AG04449 (cell line): ENCODE measurements around the gene FAT4.

Experiments used
- CTCF ChIA-PET: fragments of 350-600 bp; formaldehyde crosslinking; extraction: SDS; loops from one replicate; lab custom pipeline; 2021; ENCODE audit warnings: antibody characterized with exemption; lab: Yijun Ruan, JAX
- POLR2A ChIA-PET: fragments of 400-600, 350-600 bp; formaldehyde crosslinking; extraction: SDS; loops from one replicate; lab custom pipeline; 2020; ENCODE audit warnings: antibody characterized with exemption, inconsistent platforms; lab: Yijun Ruan, JAX
- DNase-seq: peaks from one replicate; pipeline ENCODE4 v3.0.0-alpha.2; 2010; ENCODE audit warnings: low read depth, low spot score
- H3K4me3 ChIP-seq: 2 replicates; pipeline ENCODE4 v1.5.1; 2011; ENCODE audit warnings: low read depth, mild to moderate bottlenecking, control low read depth, low read length
- TF ChIP-seq, protein P1 (sequence below): IDR thresholded peaks from one replicate; pipeline ENCODE4 v1.5.1; 2011; ENCODE audit warnings: mild to moderate bottlenecking, moderate library complexity, low read length, control low read depth, inconsistent platforms; ENCODE audit not compliant: insufficient read depth; ENCODE audit errors: missing control alignments

Gene FAT4

DNA sequence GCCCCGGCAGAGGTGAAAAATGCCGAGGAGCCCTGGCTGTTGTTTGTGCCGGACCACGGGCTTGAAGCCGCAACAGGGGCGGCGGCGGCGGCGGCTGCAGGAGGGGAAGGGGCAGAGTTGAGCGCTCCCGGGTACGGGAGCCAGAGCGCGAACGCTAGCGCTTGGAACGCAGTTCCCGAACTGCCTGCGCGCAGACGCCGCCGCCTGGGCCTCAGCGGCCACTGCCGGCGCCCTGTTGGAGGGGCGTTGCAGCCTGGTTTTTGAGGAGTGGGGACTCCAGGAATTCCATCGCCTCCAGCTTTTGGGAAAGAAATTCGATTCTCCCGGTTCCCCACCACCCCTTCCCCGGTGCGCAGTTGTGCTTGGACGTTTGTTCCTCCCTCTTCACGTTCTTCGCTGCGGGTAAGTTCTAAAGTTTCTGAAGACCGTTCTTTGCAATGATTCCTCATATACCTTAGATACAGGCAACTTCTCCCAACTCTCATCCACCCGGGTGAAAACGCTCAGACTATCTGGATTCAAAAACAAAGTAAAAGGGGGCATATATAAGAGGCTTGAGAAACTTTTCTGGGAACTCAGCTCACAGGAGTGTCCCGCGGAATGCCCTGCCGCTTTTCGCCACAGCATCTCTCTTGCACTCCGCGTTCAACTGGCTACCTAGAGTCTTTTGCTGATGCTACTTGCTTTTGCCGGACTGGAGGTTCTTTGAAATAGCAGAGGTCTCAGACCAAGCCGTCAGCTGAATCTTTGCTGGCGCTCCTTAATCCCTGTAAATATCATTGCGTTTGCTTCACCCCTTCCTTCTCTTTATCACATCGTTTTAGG, 1.0 kb downstream of the FAT4 start:
- CTCF ChIA-PET, result interaction anchor here (0.6 to 2.6 kb wide), 8 partner anchors 8 to 1275 kb away, joined by 3 to 14 read pairs (median 3); no protein-coding TSS in a partner anchor
- H3K4me3 ChIP-seq, result peak overlapping the region; percentile 90
- no peak for DNase-seq
- TF ChIP-seq, protein P1, sequence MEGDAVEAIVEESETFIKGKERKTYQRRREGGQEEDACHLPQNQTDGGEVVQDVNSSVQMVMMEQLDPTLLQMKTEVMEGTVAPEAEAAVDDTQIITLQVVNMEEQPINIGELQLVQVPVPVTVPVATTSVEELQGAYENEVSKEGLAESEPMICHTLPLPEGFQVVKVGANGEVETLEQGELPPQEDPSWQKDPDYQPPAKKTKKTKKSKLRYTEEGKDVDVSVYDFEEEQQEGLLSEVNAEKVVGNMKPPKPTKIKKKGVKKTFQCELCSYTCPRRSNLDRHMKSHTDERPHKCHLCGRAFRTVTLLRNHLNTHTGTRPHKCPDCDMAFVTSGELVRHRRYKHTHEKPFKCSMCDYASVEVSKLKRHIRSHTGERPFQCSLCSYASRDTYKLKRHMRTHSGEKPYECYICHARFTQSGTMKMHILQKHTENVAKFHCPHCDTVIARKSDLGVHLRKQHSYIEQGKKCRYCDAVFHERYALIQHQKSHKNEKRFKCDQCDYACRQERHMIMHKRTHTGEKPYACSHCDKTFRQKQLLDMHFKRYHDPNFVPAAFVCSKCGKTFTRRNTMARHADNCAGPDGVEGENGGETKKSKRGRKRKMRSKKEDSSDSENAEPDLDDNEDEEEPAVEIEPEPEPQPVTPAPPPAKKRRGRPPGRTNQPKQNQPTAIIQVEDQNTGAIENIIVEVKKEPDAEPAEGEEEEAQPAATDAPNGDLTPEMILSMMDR, result peak; percentile 36
- POLR2A ChIA-PET, result interaction anchor here (1.2 to 1.3 kb wide), 2 partner anchors 74 to 576 kb away, joined by 3 to 4 read pairs; no protein-coding TSS in a partner anchor

DNA sequence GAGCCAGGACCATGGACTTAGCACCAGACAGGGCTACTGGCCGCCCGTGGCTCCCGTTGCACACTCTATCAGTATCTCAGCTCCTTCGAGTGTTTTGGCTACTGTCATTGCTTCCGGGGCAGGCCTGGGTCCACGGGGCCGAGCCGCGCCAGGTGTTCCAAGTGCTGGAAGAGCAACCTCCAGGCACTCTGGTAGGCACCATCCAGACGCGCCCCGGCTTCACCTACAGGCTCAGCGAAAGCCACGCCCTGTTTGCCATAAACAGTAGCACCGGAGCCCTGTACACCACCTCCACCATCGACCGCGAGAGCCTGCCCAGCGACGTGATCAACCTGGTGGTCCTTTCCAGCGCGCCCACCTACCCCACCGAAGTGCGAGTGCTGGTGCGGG, 1.6 kb downstream of the FAT4 start:
- TF ChIP-seq, protein P1, result no peak
- no peak for DNase-seq
- CTCF ChIA-PET, result interaction anchor here (0.6 to 3.0 kb wide), 7 partner anchors 30 to 424 kb away, joined by 3 to 14 read pairs (median 3); no protein-coding TSS in a partner anchor
- POLR2A ChIA-PET, result no interaction called here
- peak overlapping the region; percentile 90 for H3K4me3 ChIP-seq

DNA sequence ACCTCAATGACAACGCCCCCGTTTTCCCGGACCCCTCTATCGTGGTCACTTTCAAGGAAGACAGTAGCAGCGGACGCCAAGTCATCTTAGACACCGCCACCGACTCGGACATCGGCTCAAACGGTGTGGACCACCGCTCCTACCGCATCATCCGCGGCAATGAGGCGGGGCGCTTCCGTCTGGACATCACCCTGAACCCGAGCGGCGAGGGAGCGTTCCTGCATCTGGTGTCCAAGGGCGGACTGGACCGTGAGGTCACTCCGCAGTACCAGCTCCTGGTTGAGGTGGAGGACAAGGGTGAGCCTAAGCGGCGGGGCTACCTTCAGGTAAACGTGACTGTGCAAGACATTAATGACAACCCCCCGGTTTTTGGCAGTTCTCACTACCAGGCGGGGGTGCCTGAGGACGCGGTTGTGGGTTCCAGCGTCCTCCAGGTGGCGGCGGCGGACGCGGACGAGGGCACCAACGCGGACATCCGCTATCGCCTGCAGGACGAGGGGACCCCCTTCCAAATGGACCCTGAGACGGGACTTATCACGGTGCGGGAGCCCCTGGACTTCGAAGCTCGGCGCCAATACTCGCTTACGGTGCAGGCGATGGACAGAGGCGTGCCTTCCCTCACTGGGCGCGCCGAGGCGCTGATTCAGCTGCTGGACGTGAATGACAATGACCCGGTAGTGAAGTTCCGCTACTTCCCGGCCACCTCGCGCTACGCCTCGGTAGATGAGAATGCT, 2.2 kb downstream of the FAT4 start:
- ChIA-PET CTCF (interaction anchor here (0.6 to 3.0 kb wide), 14 partner anchors 29 to 624 kb away, joined by 3 to 14 read pairs (median 3); no protein-coding TSS in a partner anchor), POLR2A (no interaction called here)
- DNase-seq, result no peak
- TF ChIP-seq, protein P1, result peak; percentile 56
- peak overlapping the region; percentile 90 for H3K4me3 ChIP-seq

DNA sequence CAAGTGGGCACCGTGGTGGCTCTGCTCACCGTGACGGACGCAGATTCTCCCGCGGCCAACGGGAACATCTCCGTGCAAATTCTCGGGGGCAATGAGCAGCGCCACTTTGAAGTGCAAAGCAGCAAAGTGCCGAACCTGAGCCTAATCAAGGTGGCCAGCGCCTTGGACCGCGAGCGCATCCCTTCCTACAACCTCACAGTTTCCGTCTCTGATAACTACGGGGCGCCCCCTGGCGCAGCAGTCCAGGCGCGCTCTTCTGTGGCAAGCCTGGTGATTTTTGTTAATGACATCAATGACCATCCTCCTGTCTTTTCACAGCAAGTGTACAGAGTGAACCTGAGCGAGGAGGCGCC, 2.7 kb downstream of the FAT4 start:
- H3K4me3 ChIP-seq, result peak overlapping the region; percentile 90
- CTCF ChIA-PET, result interaction anchor here (0.6 to 3.0 kb wide), 15 partner anchors 23 to 623 kb away, joined by 3 to 14 read pairs (median 3); no protein-coding TSS in a partner anchor
- POLR2A ChIA-PET, result no interaction called here
- TF ChIP-seq, protein P1, result peak; percentile 69
- DNase-seq, result no peak

DNA sequence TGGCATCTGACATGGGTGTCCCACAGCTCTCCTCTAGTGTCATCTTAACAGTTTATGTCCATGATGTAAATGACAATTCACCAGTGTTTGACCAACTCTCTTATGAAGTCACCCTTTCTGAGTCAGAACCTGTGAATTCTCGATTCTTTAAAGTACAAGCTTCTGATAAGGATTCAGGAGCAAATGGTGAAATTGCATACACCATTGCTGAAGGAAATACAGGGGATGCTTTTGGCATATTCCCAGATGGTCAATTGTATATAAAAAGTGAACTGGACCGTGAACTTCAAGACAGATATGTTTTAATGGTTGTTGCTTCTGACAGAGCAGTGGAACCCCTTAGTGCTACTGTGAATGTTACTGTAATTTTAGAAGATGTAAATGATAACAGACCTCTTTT, 4.6 kb downstream of the FAT4 start:
- H3K4me3 ChIP-seq, result no peak overlapping the region
- POLR2A ChIA-PET, result no interaction called here
- TF ChIP-seq, protein P1, result no peak
- CTCF ChIA-PET, result interaction anchor here (1.2 to 3.0 kb wide), 2 partner anchors 409 to 421 kb away, joined by 3 to 7 read pairs; no protein-coding TSS in a partner anchor
- DNase-seq, result no peak
